Measurements from ENCODE around the gene EIF2AK2.

GRCh38 chr2:37188570-37188969, 31.8 kb upstream of the EIF2AK2 start, which contains the start of gene SULT6B1:
- TF ChIP-seq POLR2AphosphoS5 (IDR thresholded peaks at IDR 0.05) = no peak
- no peak for TF ChIP-seq CTCF (IDR thresholded peaks at IDR 0.05)
- no peak for TF ChIP-seq POLR2A (IDR thresholded peaks at IDR 0.05)
- TF ChIP-seq EP300 (IDR thresholded peaks at IDR 0.05) = no peak
